Keratinocyte (primary cell): Measurements from ENCODE around the gene ZNF407. TPM values are rescaled to one million over a fixed set of nuclear protein-coding genes. Genes with fewer than 3 reads are reported as not detected.

Source experiments
- DNase-seq: peaks from one replicate; pipeline ENCODE4 v3.0.0-alpha.2; 2011; ENCODE audit warnings: low read depth, missing footprints, low spot score
- FAIRE-seq: peaks from 2 replicates; lab custom pipeline; 2011; peaks lifted over from hg19 to GRCh38; lab: Jason Lieb, UNC
- H2AFZ ChIP-seq: 2 replicates; pipeline ENCODE4 v1.6.0; 2012; ENCODE audit warnings: low read length, control low read depth, inconsistent platforms; ENCODE audit not compliant: control insufficient read depth
- H3K27ac ChIP-seq: 2 replicates; pipeline ENCODE4 v1.5.1; 2011; ENCODE audit warnings: low read length; ENCODE audit not compliant: control insufficient read depth, insufficient read depth
- H3K27me3 ChIP-seq: 3 replicates; pipeline ENCODE4 v1.6.0; 2011; ENCODE audit warnings: low read length; ENCODE audit not compliant: control insufficient read depth, insufficient read depth; ENCODE audit errors: extremely low read depth
- H3K36me3 ChIP-seq, 2 experiments: 2 replicates in 1 of 2; 3 replicates in 1 of 2; pipeline ENCODE4 v1.5.1; 2011; ENCODE audit warnings: low read length in 2 of 2, mild to moderate bottlenecking in 1 of 2; ENCODE audit not compliant: control insufficient read depth in 2 of 2, insufficient read depth in 2 of 2; ENCODE audit errors: extremely low read depth in 1 of 2
- H3K4me1 ChIP-seq: 3 replicates; pipeline ENCODE4 v1.5.1; 2011; ENCODE audit warnings: low read length; ENCODE audit not compliant: control insufficient read depth, insufficient read depth; ENCODE audit errors: extremely low read depth
- H3K4me2 ChIP-seq: 3 replicates; pipeline ENCODE4 v1.6.0; 2011; ENCODE audit warnings: low read depth, low read length; ENCODE audit not compliant: control insufficient read depth, insufficient read depth; ENCODE audit errors: extremely low read depth
- H3K4me3 ChIP-seq, 3 experiments: fragments of 200-600 bp in 1 of 3; sonication (generic) in 1 of 3; 2 replicates in 2 of 3; 3 replicates in 1 of 3; pipeline ENCODE4 v1.5.1; 2011 to 2016; ENCODE audit warnings: low read length in 3 of 3, mild to moderate bottlenecking in 3 of 3, control low read depth in 2 of 3, inconsistent platforms in 1 of 3, low read depth in 1 of 3, mixed read lengths in 1 of 3, mixed run types in 1 of 3, moderate library complexity in 1 of 3; ENCODE audit not compliant: control insufficient read depth in 2 of 3, insufficient read depth in 2 of 3; ENCODE audit errors: extremely low read depth in 1 of 3
- H3K79me2 ChIP-seq: 2 replicates; pipeline ENCODE4 v1.6.0; 2012; ENCODE audit warnings: low read length; ENCODE audit not compliant: control insufficient read depth, insufficient read depth
- H3K9ac ChIP-seq: 3 replicates; pipeline ENCODE4 v1.6.0; 2011; ENCODE audit warnings: low read length; ENCODE audit not compliant: control insufficient read depth, insufficient read depth; ENCODE audit errors: extremely low read depth
- H3K9me1 ChIP-seq: 3 replicates; pipeline ENCODE4 v1.6.0; 2011; ENCODE audit warnings: low read length; ENCODE audit not compliant: control insufficient read depth, insufficient read depth; ENCODE audit errors: extremely low read depth
- H3K9me3 ChIP-seq: 2 replicates; pipeline ENCODE4 v1.5.1; 2012; ENCODE audit warnings: low read depth, low read length; ENCODE audit not compliant: control insufficient read depth
- H4K20me1 ChIP-seq: 3 replicates; pipeline ENCODE4 v1.6.0; 2011; ENCODE audit warnings: low read length; ENCODE audit not compliant: control insufficient read depth, insufficient read depth; ENCODE audit errors: extremely low read depth
- CTCF ChIP-seq, 3 experiments: IDR thresholded peaks in 1 of 3; conservative IDR thresholded peaks in 1 of 3; optimal IDR thresholded peaks in 1 of 3; 2 replicates in 2 of 3; 3 replicates in 1 of 3; pipeline versions ENCODE3 to v1.5.1; 2011; ENCODE audit warnings: low read length in 3 of 3, mild to moderate bottlenecking in 3 of 3, moderate library complexity in 2 of 3, control low read depth in 1 of 3, inconsistent platforms in 1 of 3; ENCODE audit not compliant: insufficient read depth in 2 of 3; ENCODE audit errors: extremely low read depth in 1 of 3
- EZH2 ChIP-seq: IDR thresholded peaks from one replicate; pipeline ENCODE4 v1.6.1; 2012; ENCODE audit warnings: inconsistent platforms, mild to moderate bottlenecking, low read length, moderate library complexity
- dilution Hi-C: fragments of 300-500 bp; cut with MboI; formaldehyde crosslinking; loops from one replicate; pipeline ENCODE4 v1.7.0; 2020; ENCODE audit warnings: low sequenced_read_pairs; ENCODE audit not compliant: extremely low pct_ligation_motif_present
- polyA plus RNA-seq, 5 experiments: library from polyadenylated mRNA; depleted of rRNA in 3 of 5; stranded (reverse) in 3 of 5; stranded (forward) in 1 of 5; unstranded in 1 of 5; fragments of >200 nt; gene quantifications; 1 replicate in 1 of 5; 2 replicates in 3 of 5; 3 replicates in 1 of 5; pipeline versions ENCODE4 v1.2.1 to v1.2.3, GENCODE V29; 2011 to 2012; ENCODE audit warnings: missing spikeins in 2 of 5, low read depth in 1 of 5, low replicate concordance in 1 of 5

ZNF407 gene
- polyA plus RNA-seq, 1 donor (not counting 4 experiments of a cell fraction or from before 2014, with no cell fraction given) = 3.8 TPM

DNA sequence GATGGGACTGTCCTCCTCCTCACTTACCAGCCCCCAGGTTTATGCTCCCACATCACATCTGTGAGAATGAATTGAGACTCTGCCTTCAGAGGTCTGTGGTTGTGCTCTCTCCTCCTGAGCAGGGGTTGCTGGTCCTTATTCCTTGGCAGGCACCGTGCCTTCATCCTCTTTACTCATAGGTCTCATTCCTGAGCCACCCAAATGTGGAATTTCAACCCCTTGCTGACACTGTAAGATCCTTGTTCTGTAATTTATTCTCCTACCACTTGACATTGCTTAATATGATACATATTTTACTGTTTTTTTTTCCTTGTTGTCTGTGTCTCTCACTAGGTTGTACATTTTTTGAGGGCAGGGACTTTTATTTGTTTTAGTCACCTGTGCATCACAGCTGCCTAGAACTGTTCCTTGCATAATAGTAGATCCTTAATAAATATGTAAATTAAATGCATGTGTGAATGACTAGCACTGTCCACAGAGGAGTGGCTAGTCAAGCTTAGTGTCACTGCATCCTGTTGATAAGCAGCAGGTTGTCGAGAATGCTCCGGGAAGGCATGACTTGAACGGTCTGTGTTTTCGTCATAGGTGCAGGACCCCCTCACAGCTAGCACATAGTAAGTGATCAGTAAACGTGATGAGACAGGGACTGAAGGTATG is 180.6 kb downstream of the ZNF407 start:
- TF ChIP-seq EZH2 (no peak), CTCF (optimal IDR thresholded peaks at IDR 0.05 in 1 of 3, IDR thresholded peaks at IDR 0.05 in 1 of 3, conservative IDR thresholded peaks at IDR 0.05 in 1 of 3; ENCODE audit: extremely low read depth in 1 of 3, insufficient read depth in 2 of 3, low read length in 3 of 3) (no peak)
- H2AFZ ChIP-seq = no peak overlapping the region
- H3K9ac ChIP-seq = no peak overlapping the region
- dilution Hi-C loops = no loop called here
- no peaks in the 10 kb centered on the region for H3K9me1 ChIP-seq
- H4K20me1 ChIP-seq = no peaks in the 10 kb centered on the region
- H3K79me2 ChIP-seq = no peaks in the 10 kb centered on the region
- no peaks in the 10 kb centered on the region for H3K36me3 ChIP-seq
- DNase-seq (no peak), FAIRE-seq (no peak)
- H3K4me1 ChIP-seq = no peaks in the 10 kb centered on the region
- H3K27me3 ChIP-seq = no peaks in the 10 kb centered on the region
- no peak overlapping the region for H3K4me3 ChIP-seq
- H3K9me3 ChIP-seq = no peaks in the 10 kb centered on the region
- no peak overlapping the region for H3K4me2 ChIP-seq
- no peak overlapping the region for H3K27ac ChIP-seq

GRCh38 chr18:74784752-74785151 is 187.1 kb downstream of the ZNF407 start:
- no peak overlapping the region for H3K4me2 ChIP-seq

More at GRCh38 chr18:74784752-74785151, 187.1 kb downstream of the ZNF407 start:
- Histone ChIP-seq H3K27me3 (no peaks in the 10 kb centered on the region), H3K79me2 (no peaks in the 10 kb centered on the region), H3K9me1 (no peaks in the 10 kb centered on the region), H3K36me3 (no peaks in the 10 kb centered on the region), H4K20me1 (no peaks in the 10 kb centered on the region), H3K4me1 (no peaks in the 10 kb centered on the region), H3K9me3 (no peaks in the 10 kb centered on the region), H2AFZ (no peak overlapping the region), H3K9ac (no peak overlapping the region), H3K4me3 (no peak overlapping the region), H3K27ac (no peak overlapping the region)
- dilution Hi-C loops = no loop called here
- FAIRE-seq = no peak
- no peak for TF ChIP-seq CTCF (optimal IDR thresholded peaks at IDR 0.05 in 1 of 3, IDR thresholded peaks at IDR 0.05 in 1 of 3, conservative IDR thresholded peaks at IDR 0.05 in 1 of 3; ENCODE audit: extremely low read depth in 1 of 3, insufficient read depth in 2 of 3, low read length in 3 of 3)
- TF ChIP-seq EZH2 = no peak
- no peak for DNase-seq
